ENCODE data around the gene DPYD.

Gene DPYD

DNA sequence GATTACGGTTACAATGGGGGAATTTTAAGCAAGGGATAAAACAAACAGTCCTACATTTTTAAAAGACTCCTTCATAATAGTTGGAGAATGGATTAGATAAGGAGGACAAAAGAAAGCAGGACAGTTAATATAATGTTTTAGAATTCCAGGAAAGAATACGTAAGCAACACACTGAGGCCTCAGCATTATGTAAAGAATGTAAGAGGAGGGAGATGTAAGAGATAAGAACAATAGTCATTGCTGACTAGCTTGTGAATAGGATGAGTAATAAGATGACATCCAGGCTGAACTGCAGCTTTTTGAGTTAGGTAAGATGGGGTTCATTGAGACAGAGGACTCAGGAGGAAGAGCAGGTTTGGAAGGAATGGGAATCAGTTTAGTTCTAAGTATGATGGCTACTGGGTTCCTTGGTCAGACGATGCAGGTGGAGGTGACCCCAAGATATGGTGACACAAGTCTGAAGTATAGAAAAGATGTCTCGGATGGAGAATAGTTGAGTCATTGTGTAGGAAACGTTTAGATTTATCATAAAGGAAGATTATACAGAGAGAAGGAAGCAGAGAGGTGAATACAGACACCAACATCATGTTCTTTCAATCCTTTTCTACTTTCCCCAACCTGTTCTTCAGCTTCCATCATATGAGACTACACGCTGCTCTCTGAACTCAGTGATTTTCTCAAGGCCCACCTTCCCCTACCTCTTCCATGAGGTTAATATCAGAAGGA, 826.4 kb downstream of the DPYD start:
- WGBS (ENCODE audit: insufficient coverage, insufficient read length) = no CpG with 5 or more reads among the region's 6 CpGs
- no peak overlapping the region for H3K27ac ChIP-seq (ENCODE audit: low read length)

DNA sequence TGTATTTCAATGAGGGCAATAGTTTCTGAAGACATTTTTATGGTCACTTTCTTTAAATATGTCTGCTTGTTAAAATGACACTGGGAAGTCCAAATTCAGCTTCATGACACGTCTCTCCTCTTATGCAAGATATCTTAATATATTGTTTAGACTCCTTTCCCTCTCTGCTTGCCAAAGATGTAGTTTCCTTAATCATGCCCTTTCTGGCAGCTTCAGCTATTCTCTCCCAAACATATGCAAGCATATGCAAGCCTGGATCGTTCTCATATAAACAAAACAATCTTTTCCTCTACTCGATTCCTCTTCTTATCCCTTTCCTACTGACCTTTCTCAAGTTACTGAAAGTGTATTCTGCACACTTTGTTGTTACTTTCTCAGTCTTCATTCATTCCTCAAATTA, 827.1 kb downstream of the DPYD start:
- WGBS (ENCODE audit: insufficient coverage, insufficient read length) = 100% methylated on average over 2 of the region's 3 CpGs
- H3K27me3 ChIP-seq (ENCODE audit: control insufficient read depth, insufficient read depth, low read length) = no peaks in the 10 kb centered on the region
- H3K36me3 ChIP-seq (ENCODE audit: control insufficient read depth, insufficient read depth, low read length) = no peaks in the 10 kb centered on the region
- H3K4me3 ChIP-seq (ENCODE audit: low read length) = no peak overlapping the region
- H3K9me3 ChIP-seq (ENCODE audit: control insufficient read depth, insufficient read depth, low read length) = no peaks in the 10 kb centered on the region
- H3K27ac ChIP-seq (ENCODE audit: low read length) = no peak overlapping the region
- H3K4me1 ChIP-seq (ENCODE audit: control insufficient read depth, insufficient read depth, low read length) = no peaks in the 10 kb centered on the region
- no peak for DNase-seq (ENCODE audit: low read depth, low spot score)

More for the DNA sequence above, 826.4 kb downstream of the DPYD start:
- no peaks in the 10 kb centered on the region for H3K36me3 ChIP-seq (ENCODE audit: control insufficient read depth, insufficient read depth, low read length)
- H3K27me3 ChIP-seq (ENCODE audit: control insufficient read depth, insufficient read depth, low read length) = no peaks in the 10 kb centered on the region
- DNase-seq (ENCODE audit: low read depth, low spot score) = no peak
- no peaks in the 10 kb centered on the region; the same call in 1 of the 2 replicates for H3K4me1 ChIP-seq (ENCODE audit: control insufficient read depth, insufficient read depth, low read length)
- H3K9me3 ChIP-seq (ENCODE audit: control insufficient read depth, insufficient read depth, low read length) = no peaks in the 10 kb centered on the region
- H3K4me3 ChIP-seq (ENCODE audit: low read length) = no peak overlapping the region

DNA sequence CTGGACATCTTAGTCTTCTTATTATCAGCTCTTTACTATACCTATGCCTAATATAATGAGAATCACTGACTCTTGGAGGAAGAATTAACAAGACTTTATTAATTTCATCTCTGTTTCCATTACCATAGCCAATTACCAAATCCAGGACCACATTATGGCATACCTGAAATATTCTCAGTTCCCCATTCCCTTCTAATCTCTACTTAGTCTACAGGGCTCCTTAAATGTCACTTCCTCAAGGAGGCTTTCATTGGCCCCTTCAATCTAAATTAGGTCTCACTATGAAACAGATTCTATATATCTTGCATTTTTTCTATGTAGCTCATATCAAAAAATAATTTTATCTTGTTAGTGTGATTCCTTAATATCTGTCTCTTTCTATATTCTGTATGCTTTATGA, 828.0 kb downstream of the DPYD start:
- no peaks in the 10 kb centered on the region for H3K36me3 ChIP-seq (ENCODE audit: control insufficient read depth, insufficient read depth, low read length)
- no peaks in the 10 kb centered on the region for H3K27me3 ChIP-seq (ENCODE audit: control insufficient read depth, insufficient read depth, low read length)
- H3K9me3 ChIP-seq (ENCODE audit: control insufficient read depth, insufficient read depth, low read length) = no peaks in the 10 kb centered on the region
- no peaks in the 10 kb centered on the region for H3K4me1 ChIP-seq (ENCODE audit: control insufficient read depth, insufficient read depth, low read length)
- no peak overlapping the region for H3K4me3 ChIP-seq (ENCODE audit: low read length)
- H3K27ac ChIP-seq (ENCODE audit: low read length) = no peak overlapping the region
- DNase-seq (ENCODE audit: low read depth, low spot score) = no peak

DNA sequence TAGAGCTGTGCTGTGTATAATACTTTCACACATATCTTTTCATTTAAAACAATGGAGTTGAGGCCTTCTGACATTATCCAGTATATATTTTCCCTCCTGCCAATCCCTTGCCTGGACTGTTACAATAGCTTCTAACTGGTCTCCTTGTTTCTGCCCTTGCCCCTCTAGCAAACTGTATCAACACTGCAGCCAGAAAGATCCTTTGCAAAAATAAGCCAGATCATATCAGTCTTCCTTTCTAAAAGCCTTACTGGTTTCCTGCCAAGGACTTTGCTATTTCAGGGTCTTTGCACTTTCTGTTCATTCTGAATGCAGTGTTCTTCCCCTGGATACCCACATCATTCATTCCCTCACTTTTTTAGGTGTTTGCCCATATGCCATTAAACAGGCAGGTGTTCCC, 829.2 kb downstream of the DPYD start:
- Histone ChIP-seq H3K4me1 (ENCODE audit: control insufficient read depth, insufficient read depth, low read length) (no peaks in the 10 kb centered on the region), H3K36me3 (ENCODE audit: control insufficient read depth, insufficient read depth, low read length) (no peaks in the 10 kb centered on the region), H3K4me3 (ENCODE audit: low read length) (no peak overlapping the region), H3K27me3 (ENCODE audit: control insufficient read depth, insufficient read depth, low read length) (no peaks in the 10 kb centered on the region), H3K27ac (ENCODE audit: low read length) (no peak overlapping the region), H3K9me3 (ENCODE audit: control insufficient read depth, insufficient read depth, low read length) (no peaks in the 10 kb centered on the region)
- DNase-seq (ENCODE audit: low read depth, low spot score) = no peak

DNA sequence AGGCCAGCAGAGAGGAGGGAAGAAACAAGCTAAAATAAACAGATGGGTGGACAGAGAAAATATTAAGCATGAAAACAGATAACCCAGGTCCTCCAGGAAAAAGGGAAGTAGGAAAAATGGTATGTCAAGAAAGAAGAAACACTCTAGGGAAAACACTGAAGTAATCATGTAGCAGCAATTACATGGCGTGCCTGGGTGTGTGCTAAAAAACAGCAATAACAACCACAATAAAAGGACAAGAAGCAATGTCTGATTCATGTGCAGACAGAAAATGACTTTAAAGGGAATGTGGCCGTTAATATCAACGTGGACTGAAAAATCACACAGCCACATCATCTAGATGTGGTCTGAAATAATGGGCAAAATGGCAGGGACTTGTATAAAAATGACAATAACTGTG, 829.6 kb downstream of the DPYD start:
- H3K36me3 ChIP-seq (ENCODE audit: control insufficient read depth, insufficient read depth, low read length) = no peaks in the 10 kb centered on the region
- no peak for DNase-seq (ENCODE audit: low read depth, low spot score)
- no peaks in the 10 kb centered on the region for H3K4me1 ChIP-seq (ENCODE audit: control insufficient read depth, insufficient read depth, low read length)
- H3K4me3 ChIP-seq (ENCODE audit: low read length) = no peak overlapping the region
- no peak overlapping the region for H3K27ac ChIP-seq (ENCODE audit: low read length)
- no peaks in the 10 kb centered on the region for H3K9me3 ChIP-seq (ENCODE audit: control insufficient read depth, insufficient read depth, low read length)
- no peaks in the 10 kb centered on the region for H3K27me3 ChIP-seq (ENCODE audit: control insufficient read depth, insufficient read depth, low read length)
- WGBS (ENCODE audit: insufficient coverage, insufficient read length) = no CpG with 5 or more reads among the region's 3 CpGs

DNA sequence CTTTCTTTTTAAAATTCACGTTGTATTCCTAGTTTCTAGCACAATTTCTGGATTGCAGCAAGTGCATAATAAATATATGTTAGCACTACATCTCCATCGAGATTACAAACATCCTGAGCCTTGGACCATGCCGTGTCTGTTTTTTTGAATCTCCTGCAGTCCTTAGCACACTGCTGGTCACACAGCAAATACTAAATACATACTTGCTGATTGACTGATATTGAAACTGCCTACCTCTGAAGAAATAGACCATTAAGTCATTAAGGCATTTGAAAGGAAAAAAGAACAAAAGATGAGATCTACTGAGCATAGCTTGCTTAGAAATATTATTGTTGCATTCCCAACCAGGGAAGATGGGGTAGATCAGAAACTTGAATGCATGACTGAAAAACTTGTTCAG, 830.1 kb downstream of the DPYD start:
- Histone ChIP-seq H3K9me3 (ENCODE audit: control insufficient read depth, insufficient read depth, low read length) (no peaks in the 10 kb centered on the region), H3K4me3 (ENCODE audit: low read length) (no peak overlapping the region), H3K27me3 (ENCODE audit: control insufficient read depth, insufficient read depth, low read length) (no peaks in the 10 kb centered on the region), H3K36me3 (ENCODE audit: control insufficient read depth, insufficient read depth, low read length) (no peaks in the 10 kb centered on the region), H3K27ac (ENCODE audit: low read length) (no peak overlapping the region), H3K4me1 (ENCODE audit: control insufficient read depth, insufficient read depth, low read length) (no peaks in the 10 kb centered on the region)
- no CpG with 5 or more reads among the region's 3 CpGs for WGBS (ENCODE audit: insufficient coverage, insufficient read length)
- DNase-seq (ENCODE audit: low read depth, low spot score) = no peak

DNA sequence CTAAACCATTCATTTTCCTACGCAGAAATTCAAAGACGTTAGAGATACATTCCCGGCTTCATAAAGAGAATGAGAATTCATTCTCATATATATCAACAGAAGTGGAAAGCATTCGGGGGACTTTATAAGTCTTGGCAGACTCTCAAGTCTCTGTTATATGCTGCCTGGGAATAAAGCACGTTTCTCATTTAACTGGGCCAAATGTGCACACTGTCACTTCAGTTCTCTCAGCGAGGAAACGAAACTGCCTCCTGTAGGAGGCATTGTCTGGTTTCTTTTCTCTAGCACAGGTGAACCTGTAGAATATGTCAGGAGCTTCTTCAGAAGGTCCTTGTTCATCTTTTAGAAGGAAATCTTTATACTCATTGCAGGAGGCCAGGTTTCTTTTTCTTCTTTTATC, 831.7 kb downstream of the DPYD start:
- no peaks in the 10 kb centered on the region for H3K36me3 ChIP-seq (ENCODE audit: control insufficient read depth, insufficient read depth, low read length)
- H3K27me3 ChIP-seq (ENCODE audit: control insufficient read depth, insufficient read depth, low read length) = no peaks in the 10 kb centered on the region
- no peak overlapping the region for H3K27ac ChIP-seq (ENCODE audit: low read length)
- no peaks in the 10 kb centered on the region for H3K4me1 ChIP-seq (ENCODE audit: control insufficient read depth, insufficient read depth, low read length)
- DNase-seq (ENCODE audit: low read depth, low spot score) = no peak
- WGBS (ENCODE audit: insufficient coverage, insufficient read length) = no CpG with 5 or more reads among the region's 7 CpGs
- H3K9me3 ChIP-seq (ENCODE audit: control insufficient read depth, insufficient read depth, low read length) = no peaks in the 10 kb centered on the region
- no peak overlapping the region for H3K4me3 ChIP-seq (ENCODE audit: low read length)

DNA sequence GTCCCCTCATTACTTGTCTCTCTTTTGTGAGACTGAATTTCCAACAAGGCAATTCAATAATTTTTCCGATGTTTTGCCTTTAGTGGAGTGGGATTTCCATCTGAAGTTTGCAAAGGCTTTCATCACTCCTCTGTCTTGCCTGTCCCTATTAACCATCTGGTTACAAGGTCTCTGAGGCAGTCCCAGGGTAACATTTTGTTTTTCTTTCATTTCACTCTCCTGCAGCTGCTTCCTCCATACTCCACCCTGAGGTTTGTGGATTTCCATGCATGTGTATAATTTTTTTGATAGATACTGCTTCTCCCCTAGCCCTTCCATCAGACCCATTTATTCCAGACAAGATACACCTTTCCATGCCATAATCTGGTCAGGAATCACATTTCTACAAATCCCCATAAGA, 832.4 kb downstream of the DPYD start:
- no CpG with 5 or more reads among the region's 1 CpG for WGBS (ENCODE audit: insufficient coverage, insufficient read length)
- H3K27me3 ChIP-seq (ENCODE audit: control insufficient read depth, insufficient read depth, low read length) = no peaks in the 10 kb centered on the region
- H3K4me3 ChIP-seq (ENCODE audit: low read length) = no peak overlapping the region
- no peak overlapping the region for H3K27ac ChIP-seq (ENCODE audit: low read length)
- DNase-seq (ENCODE audit: low read depth, low spot score) = no peak
- H3K4me1 ChIP-seq (ENCODE audit: control insufficient read depth, insufficient read depth, low read length) = no peaks in the 10 kb centered on the region
- no peaks in the 10 kb centered on the region for H3K9me3 ChIP-seq (ENCODE audit: control insufficient read depth, insufficient read depth, low read length)
- H3K36me3 ChIP-seq (ENCODE audit: control insufficient read depth, insufficient read depth, low read length) = no peaks in the 10 kb centered on the region

DNA sequence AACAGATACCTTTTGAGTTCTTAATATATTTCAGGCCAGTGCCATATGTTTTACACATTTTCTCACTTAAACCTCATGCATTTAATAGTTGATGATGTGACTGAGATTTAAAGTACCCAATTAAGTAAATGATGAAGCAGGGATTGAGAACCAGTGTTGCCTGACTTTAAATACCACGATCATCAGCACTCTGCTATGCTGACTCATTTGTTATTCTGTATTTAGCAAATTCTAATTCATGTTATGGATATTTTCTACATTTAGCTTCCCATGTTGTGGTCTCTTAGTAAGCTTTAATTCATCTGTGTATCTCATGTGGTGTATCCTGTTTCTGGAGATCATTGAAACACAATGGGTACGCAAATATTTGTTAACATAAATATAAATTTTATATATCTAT, 836.3 kb downstream of the DPYD start:
- H3K27ac ChIP-seq (ENCODE audit: low read length) = no peak overlapping the region
- no peaks in the 10 kb centered on the region for H3K36me3 ChIP-seq (ENCODE audit: control insufficient read depth, insufficient read depth, low read length)
- H3K4me1 ChIP-seq (ENCODE audit: control insufficient read depth, insufficient read depth, low read length) = no peaks in the 10 kb centered on the region
- H3K9me3 ChIP-seq (ENCODE audit: control insufficient read depth, insufficient read depth, low read length) = no peaks in the 10 kb centered on the region
- H3K27me3 ChIP-seq (ENCODE audit: control insufficient read depth, insufficient read depth, low read length) = no peaks in the 10 kb centered on the region
- no CpG with 5 or more reads among the region's 2 CpGs for WGBS (ENCODE audit: insufficient coverage, insufficient read length)
- H3K4me3 ChIP-seq (ENCODE audit: low read length) = no peak overlapping the region
- no peak for DNase-seq (ENCODE audit: low read depth, low spot score)

DNA sequence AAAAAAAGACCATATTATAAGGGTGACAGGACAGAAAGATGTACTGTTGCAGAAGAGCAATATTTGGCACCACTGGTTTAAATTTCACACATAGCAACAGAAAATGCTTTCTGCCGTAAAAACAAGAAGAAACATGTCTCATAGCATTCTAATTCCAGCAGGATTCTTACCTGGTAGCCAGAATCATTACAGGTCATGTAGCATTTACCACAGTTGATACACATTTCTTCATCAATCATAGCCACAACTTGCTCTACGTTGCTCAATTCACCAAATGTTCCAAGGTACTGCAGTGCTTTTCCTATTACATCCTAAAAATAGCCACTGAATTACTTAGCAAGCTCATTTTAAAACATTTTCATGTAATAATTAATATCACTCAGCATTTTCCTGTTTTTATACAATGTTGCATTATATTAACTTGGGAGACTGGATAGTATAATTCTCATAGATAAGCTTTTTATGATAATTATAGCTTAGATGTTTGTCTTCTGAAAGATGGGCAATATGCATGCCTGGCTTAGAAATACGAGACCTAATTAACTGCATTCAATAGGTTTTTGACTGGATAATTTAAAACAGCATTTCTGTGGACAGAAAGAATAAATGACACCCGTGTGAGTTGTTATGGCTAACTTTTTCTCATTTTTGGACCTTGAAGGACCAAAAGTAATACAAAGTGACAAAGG, 838.5 kb downstream of the DPYD start:
- no CpG with 5 or more reads among the region's 4 CpGs for WGBS (ENCODE audit: insufficient coverage, insufficient read length)
- Histone ChIP-seq H3K36me3 (ENCODE audit: control insufficient read depth, insufficient read depth, low read length) (no peaks in the 10 kb centered on the region), H3K4me1 (ENCODE audit: control insufficient read depth, insufficient read depth, low read length) (no peaks in the 10 kb centered on the region), H3K27ac (ENCODE audit: low read length) (no peak overlapping the region), H3K27me3 (ENCODE audit: control insufficient read depth, insufficient read depth, low read length) (no peaks in the 10 kb centered on the region), H3K4me3 (ENCODE audit: low read length) (no peak overlapping the region), H3K9me3 (ENCODE audit: control insufficient read depth, insufficient read depth, low read length) (no peaks in the 10 kb centered on the region)
- no peak for DNase-seq (ENCODE audit: low read depth, low spot score)

DNA sequence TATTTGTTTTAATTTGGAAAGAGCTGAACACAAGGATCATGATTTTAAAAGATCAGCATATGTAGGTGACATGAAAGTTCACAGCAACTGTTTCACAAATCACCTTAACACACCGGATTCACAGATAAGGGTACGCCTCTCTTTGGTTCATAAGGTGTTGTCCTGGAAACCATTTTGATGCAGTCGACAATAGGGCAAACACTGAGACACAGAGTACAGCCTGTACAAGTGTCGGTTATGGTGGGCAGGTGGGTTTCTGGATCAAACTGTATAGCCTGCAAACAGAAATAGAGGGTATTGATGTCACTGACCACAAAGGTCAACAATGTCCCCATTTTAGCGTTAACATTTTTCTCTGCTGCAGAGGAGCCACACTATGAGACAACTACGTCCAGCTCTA, 842.0 kb downstream of the DPYD start:
- DNase-seq (ENCODE audit: low read depth, low spot score) = no peak
- Histone ChIP-seq H3K9me3 (ENCODE audit: control insufficient read depth, insufficient read depth, low read length) (no peaks in the 10 kb centered on the region), H3K4me1 (ENCODE audit: control insufficient read depth, insufficient read depth, low read length) (no peaks in the 10 kb centered on the region), H3K4me3 (ENCODE audit: low read length) (no peak overlapping the region), H3K27me3 (ENCODE audit: control insufficient read depth, insufficient read depth, low read length) (0 out of 2 replicates have a peak, but pooled peaks cover 2% of the 10 kb centered on the region), H3K27ac (ENCODE audit: low read length) (no peak overlapping the region), H3K36me3 (ENCODE audit: control insufficient read depth, insufficient read depth, low read length) (no peaks in the 10 kb centered on the region)
- WGBS (ENCODE audit: insufficient coverage, insufficient read length) = no CpG with 5 or more reads among the region's 6 CpGs
